GM18520 (cell line): ENCODE results near the gene DLX6.

Experiments
- ATAC-seq: cut with Tn5 transposase; IDR thresholded peaks from one replicate; pipeline ENCODE4 v1.9.1; 2021; ENCODE audit not compliant: unreplicated experiment

DLX6 gene

GRCh38 chr7:97009753-97010732 is 4.7 kb downstream of the DLX6 start:
- no peak for ATAC-seq

DNA sequence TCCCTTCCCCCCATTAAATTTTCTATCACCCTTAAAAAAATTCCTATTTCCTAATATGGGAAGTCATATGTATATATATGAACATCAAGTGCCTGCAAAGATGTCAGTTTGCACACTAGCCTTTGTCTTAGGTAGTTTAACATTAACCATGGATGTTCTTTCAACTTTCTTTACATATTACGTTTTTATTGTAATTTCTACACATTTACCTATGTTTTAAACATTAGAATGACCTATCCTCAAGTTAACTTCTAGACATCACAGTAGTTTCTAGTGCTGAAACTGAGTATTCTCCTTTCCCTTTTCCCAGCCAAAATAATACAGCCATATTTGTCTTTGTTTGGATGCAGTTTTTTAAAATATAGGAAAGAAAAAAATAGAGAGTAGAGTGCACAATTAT is 5.8 kb downstream of the DLX6 start:
- no peak for ATAC-seq

- no peak for ATAC-seq
These were observed 6.4 kb downstream of the DLX6 start for GRCh38 chr7:97011536-97012364.

- ATAC-seq = no peak
These were observed 7.2 kb downstream of the DLX6 start for GRCh38 chr7:97012365-97013133.

GRCh38 chr7:97013134-97013844 is 7.9 kb downstream of the DLX6 start:
- ATAC-seq = no peak

- ATAC-seq = no peak
These were observed 8.4 kb downstream of the DLX6 start for GRCh38 chr7:97013845-97014134.

GRCh38 chr7:97014145-97014750 is 8.9 kb downstream of the DLX6 start:
- ATAC-seq = no peak

- ATAC-seq = no peak
These were observed 9.9 kb downstream of the DLX6 start for GRCh38 chr7:97015279-97015678.

DNA sequence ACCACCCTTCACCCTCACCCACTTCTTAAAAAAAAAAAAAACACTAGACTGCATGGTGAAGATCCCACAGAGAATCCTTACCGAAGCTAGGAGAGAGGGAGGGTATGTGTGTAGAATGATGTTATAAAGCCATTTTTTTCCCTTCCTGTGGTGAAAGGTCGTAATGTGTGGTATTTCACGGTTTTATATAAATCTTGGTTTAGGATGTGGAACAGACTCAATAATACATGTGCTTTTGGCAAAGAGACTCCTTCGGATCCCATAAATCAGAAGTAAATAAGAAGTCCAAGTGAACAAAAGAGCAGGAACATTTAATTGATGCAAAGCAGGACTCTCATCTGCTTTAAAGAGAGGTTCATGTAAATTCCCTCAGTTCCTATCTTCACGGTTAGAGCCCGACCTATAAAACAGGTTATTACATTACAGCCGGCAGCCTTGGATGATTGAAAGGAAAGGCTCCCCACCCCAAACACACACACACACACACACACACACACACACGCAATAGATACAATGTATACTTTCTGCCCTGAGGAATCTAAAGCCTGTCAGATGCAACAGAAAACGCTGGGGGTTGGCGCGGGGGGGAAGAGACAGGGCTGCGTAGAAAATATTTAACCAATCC is 10.5 kb downstream of the DLX6 start:
- ATAC-seq = no peak

DNA sequence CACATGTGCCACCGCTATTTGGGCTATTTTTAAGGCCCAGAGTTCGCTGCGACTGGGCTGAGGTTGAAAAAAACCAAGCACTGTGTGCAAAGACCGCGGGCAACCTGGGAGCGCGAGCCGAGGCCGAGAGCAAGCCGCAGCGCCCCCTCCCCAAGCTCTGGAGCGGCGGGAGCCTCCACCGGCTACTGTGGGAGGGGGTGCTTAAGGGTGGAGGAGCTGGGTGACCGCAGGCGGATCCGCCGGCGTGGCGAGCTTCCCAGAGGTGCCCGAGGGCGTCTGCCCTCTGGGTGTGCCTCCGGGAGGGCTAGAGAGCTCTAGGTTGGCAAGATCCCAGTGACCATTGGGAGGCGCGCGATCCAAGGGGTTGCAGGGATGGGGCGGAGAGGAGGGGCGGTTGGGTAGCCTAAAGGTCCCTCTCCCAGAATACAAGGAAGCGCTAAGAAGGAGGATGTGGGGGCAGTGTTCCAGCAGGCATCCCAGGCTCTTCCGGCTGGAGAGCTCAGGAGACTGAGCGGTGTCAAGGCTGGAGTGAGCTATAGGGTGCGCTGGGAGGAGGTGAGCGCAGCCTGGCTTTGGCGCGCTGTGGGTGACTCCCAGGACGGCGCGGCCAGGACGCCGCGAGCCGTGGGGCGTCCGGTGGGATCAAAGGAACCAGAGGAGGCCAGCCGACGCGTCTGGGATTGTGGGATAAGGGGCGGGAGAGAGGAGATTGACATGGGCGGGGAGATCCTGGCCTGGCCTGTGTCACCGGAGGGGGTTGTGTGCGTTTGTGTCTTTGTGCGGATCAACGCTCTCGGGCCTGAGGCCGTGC is 11.2 kb downstream of the DLX6 start:
- ATAC-seq = no peak

- ATAC-seq = no peak
These were observed 12.1 kb downstream of the DLX6 start for GRCh38 chr7:97017192-97018125.

GRCh38 chr7:97018126-97018601 is 12.8 kb downstream of the DLX6 start:
- no peak for ATAC-seq

- ATAC-seq = no peak
These were observed 13.6 kb downstream of the DLX6 start for GRCh38 chr7:97018791-97019531.

- no peak for ATAC-seq
These were observed 14.4 kb downstream of the DLX6 start for GRCh38 chr7:97019710-97020225.

GRCh38 chr7:97020601-97020995 is 15.2 kb downstream of the DLX6 start:
- no peak for ATAC-seq

GRCh38 chr7:97020996-97021746 is 15.8 kb downstream of the DLX6 start:
- ATAC-seq = no peak
